ENCODE measurements around the gene PXMP4. TPM values are rescaled to one million over a fixed set of nuclear protein-coding genes. Genes with fewer than 3 reads are reported as not detected.

The PXMP4 gene
- total RNA-seq, 1 donor, result 6.7 TPM

- DNase-seq (ENCODE audit: low read depth in 2 of 3, low spot score in 2 of 3), result no peak
Observed at GRCh38 chr20:33672426-33673113, 47.5 kb downstream of the PXMP4 start.

- no peak for DNase-seq (ENCODE audit: low read depth in 2 of 3, low spot score in 2 of 3)
Observed at GRCh38 chr20:33671573-33672288, 48.4 kb downstream of the PXMP4 start.

GRCh38 chr20:33670715-33671499 is 49.2 kb downstream of the PXMP4 start:
- DNase-seq (ENCODE audit: low read depth in 2 of 3, low spot score in 2 of 3), result no peak

GRCh38 chr20:33669873-33670640 is 50.1 kb downstream of the PXMP4 start:
- DNase-seq (ENCODE audit: low read depth in 2 of 3, low spot score in 2 of 3), result no peak

GRCh38 chr20:33669224-33669623 is 50.9 kb downstream of the PXMP4 start:
- DNase-seq (ENCODE audit: low read depth in 2 of 3, low spot score in 2 of 3), result no peak

GRCh38 chr20:33668466-33669155 is 51.5 kb downstream of the PXMP4 start:
- no peak for DNase-seq (ENCODE audit: low read depth in 2 of 3, low spot score in 2 of 3)

GRCh38 chr20:33667676-33668465 is 52.2 kb downstream of the PXMP4 start:
- peak; percentile 62 to 73 (median 67) for DNase-seq (ENCODE audit: low read depth in 2 of 3, low spot score in 2 of 3)

- DNase-seq (ENCODE audit: low read depth in 2 of 3, low spot score in 2 of 3), result peak in 1 of 3 donors; percentile 14
Observed at GRCh38 chr20:33667245-33667675, 52.9 kb downstream of the PXMP4 start.

- peak; percentile 46 to 99 (median 96) for DNase-seq (ENCODE audit: low read depth in 2 of 3, low spot score in 2 of 3)
Observed at GRCh38 chr20:33666293-33667244, 53.5 kb downstream of the PXMP4 start, which contains the start of gene ACTL10. Gene ACTL10, plus strand, starts transcription at chr20:33666943. Its CDS starts 555 bp downstream, at chr20:33667498.

GRCh38 chr20:33664762-33665144 is 55.4 kb downstream of the PXMP4 start:
- DNase-seq (ENCODE audit: low read depth in 2 of 3, low spot score in 2 of 3), result no peak

GRCh38 chr20:33664085-33664761 is 55.9 kb downstream of the PXMP4 start:
- no peak for DNase-seq (ENCODE audit: low read depth in 2 of 3, low spot score in 2 of 3)

GRCh38 chr20:33663161-33664084 is 56.7 kb downstream of the PXMP4 start:
- DNase-seq (ENCODE audit: low read depth in 2 of 3, low spot score in 2 of 3), result peak; percentile 60 to 79 (median 75)

- DNase-seq (ENCODE audit: low read depth in 2 of 3, low spot score in 2 of 3), result no peak
Observed at GRCh38 chr20:33662172-33662571, 57.9 kb downstream of the PXMP4 start, which contains the start of gene C20orf144. Gene C20orf144, plus strand, starts transcription at chr20:33662327. Its CDS starts 19 bp downstream, at chr20:33662346.

- no peak for DNase-seq (ENCODE audit: low read depth in 2 of 3, low spot score in 2 of 3)
Observed at GRCh38 chr20:33660685-33661058, 59.4 kb downstream of the PXMP4 start.

- no peak for DNase-seq (ENCODE audit: low read depth in 2 of 3, low spot score in 2 of 3)
Observed at GRCh38 chr20:33660035-33660684, 60.0 kb downstream of the PXMP4 start.

Measured in hematopoietic multipotent progenitor cell (in vitro differentiated cells).